T1000 (cell line): ENCODE measurements around the gene OR6K6.

Experiments used
- DNase-seq: peaks from one replicate; lab custom pipeline; 2025; ENCODE audit warnings: mixed read lengths; lab: John Stamatoyannopoulos, UW

Gene OR6K6, protein sequence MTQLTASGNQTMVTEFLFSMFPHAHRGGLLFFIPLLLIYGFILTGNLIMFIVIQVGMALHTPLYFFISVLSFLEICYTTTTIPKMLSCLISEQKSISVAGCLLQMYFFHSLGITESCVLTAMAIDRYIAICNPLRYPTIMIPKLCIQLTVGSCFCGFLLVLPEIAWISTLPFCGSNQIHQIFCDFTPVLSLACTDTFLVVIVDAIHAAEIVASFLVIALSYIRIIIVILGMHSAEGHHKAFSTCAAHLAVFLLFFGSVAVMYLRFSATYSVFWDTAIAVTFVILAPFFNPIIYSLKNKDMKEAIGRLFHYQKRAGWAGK

DNA sequence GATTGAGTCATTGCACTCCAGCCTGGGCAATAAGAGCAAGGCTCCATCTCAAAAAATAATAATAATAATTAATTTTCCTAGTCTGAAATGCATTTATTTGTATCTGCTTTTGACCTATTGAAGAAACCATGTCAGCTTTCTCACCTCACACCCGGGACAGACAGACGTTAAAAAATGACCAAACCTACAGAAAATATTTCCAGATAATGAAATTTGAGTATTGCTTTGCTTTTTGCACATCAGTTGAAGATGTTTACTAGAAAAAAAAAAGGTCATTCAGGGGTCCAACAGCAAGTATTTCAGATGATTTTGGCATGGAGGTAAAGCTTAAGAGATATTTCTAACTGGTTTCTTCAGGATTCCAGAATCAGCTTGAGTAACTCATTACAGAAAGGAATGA lies at the start of gene OR6K6:
TSS of gene OR6K6 (plus strand) at position 301 of the 400 bp plus-strand sequence. CDS start 168 bp downstream, outside the sequence.
- no peak for DNase-seq

DNA sequence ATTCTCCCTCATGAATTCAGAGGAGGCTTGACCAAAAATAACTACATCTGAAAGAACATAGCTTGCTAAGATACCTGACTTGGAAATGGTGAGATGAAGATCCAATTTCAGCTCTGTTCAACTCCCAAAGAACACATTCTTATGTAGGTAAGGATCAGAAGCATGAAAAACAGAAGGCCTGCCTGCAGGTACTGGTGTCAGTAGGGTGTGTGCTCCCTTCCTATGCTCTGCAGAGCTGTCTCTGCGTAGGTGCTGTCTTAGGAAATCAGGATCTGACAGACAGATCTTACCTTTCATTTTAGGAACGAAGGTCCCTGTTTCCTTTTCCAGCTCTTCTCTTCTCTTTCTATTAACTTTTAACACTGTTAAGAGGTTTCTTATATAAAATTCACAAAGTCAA lies 48.4 kb upstream of the OR6K6 start:
- DNase-seq = no peak

DNA sequence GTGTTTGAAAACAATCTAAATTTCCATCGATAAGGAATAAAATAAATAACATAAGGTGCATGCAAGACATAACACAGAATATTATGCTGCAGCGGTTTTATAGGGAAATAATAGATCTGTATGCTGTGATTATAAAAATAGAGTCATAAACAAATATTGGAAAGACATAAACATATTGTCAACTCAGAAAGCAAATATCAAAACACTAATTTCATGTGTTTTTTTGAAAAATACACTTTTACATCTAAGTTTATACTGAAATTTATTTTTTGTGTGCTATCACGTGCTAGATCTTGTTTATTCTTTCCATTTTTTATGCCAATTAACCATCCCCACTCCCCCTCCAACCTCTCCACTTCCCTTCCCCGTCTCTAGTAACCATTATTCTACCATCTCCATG lies 43.4 kb upstream of the OR6K6 start:
- no peak for DNase-seq

- DNase-seq = no peak
These were observed 39.8 kb upstream of the OR6K6 start for GRCh38 chr1:158714754-158715153.

DNA sequence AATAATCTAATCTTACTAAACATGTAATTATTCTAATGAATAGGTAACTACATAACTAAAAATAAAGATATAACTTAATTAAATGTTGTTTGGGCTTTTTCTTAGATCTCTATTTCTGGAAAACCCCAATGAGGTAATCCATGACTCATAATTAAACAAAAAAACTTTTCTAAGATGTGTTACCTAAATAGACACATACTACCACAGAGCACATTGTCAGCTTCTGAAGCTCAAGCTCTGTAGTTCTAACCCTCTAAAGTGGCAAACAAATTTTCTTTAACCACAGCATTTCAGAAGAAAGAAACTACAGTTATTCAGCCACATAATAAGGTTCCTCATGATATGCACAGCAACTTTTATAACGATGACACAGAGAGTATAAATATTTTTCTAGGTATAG lies 38.2 kb upstream of the OR6K6 start:
- DNase-seq = no peak

- no peak for DNase-seq
These were observed 37.2 kb upstream of the OR6K6 start for GRCh38 chr1:158717344-158717743.

DNA sequence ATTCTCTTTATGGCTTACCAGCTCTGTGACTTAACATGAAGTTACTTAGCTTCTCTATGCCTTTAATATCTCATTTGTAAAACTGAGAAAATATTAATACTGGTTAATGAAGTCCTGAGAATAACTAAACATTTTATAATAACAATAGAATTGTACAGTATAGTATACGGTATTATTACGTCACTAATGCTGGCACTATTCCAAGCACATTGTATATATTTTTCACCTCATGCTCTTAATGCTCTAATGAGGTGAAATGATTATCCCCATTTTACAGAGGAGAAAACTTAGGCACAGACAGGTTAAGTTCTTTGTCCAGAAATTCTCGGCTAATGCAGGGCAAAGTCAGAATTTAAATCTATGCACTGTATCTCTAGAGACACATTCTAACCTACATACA lies 34.9 kb upstream of the OR6K6 start:
- no peak for DNase-seq

GRCh38 chr1:158720620-158721019 lies 33.9 kb upstream of the OR6K6 start, which contains the start of gene OR6K3:
TSS of gene OR6K3 (minus strand) at chr1:158720720. CDS start at chr1:158718115, 2,605 bp downstream.
- DNase-seq = no peak

DNA sequence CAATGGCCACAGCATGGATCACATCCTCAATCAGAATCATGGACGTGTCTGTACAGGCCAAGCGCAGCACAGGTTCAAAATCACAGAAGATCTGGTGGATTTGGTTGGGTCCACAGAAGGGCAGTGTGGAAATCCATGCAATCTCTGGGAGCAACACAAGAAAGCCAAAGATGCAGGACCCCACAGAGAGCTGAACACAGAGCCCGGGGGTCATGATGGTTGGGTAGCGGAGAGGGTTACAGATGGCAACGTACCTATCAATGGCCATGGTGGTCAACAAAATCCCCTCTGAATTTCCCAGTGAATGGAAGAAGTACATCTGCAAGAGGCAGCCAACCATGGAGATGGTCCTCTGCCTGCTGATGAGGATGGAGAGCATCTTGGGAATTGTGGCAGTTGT lies 30.1 kb upstream of the OR6K6 start:
- DNase-seq = no peak

DNA sequence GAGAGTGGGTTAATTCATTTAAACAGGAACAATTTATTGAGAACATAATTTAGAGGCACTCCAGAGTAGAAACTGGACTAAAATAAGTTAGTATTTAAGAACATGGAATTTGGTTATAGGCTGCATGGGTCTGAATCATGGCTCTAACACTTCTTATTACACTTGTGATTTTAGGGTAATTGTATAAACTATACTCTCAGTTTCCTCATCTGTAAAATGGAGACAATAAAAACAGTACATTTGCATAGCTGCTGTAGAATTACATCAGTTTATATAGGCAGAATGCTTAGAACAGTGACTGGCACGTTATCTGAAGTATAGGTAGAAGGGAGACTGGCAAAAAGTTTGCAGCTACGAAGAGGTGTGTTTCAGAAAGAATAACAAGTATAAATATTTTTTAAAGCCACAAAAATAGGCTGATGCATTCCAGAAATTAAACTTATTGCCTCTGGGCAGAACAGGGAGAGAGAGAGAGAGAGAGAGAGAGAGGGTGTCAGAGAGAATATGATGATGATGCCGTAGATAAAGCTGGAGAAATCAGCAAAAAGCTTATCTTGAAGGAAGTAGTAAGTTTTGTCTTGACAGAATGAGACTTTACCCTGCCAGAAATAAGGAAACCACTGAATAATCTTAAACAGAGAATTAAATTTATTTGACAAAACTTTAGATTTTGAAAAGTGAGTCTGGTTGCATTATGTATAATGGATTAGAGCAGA lies 25.9 kb upstream of the OR6K6 start:
- DNase-seq = no peak

- no peak for DNase-seq
These were observed 24.1 kb upstream of the OR6K6 start for GRCh38 chr1:158730453-158730852.

DNA sequence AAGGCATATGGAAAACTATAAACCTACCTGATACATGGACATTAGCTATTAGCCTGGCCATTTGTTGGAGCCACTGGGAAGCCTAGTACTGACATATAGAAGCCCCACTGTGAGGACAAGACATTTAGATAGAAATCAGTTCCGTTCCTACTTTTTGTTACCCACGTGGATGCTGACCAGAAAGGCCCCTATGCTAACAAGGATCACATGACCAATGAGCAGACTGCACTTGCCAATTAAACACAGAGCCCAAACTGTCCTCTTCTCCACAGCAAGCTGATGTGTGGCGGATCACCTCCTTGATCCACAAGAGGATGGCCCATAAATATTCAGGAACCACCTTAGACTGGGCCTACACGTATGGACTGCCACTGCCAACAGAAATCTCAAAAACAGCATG lies 22.8 kb upstream of the OR6K6 start:
- DNase-seq = no peak

- no peak for DNase-seq
These were observed 22.0 kb upstream of the OR6K6 start for GRCh38 chr1:158732524-158732923.

DNA sequence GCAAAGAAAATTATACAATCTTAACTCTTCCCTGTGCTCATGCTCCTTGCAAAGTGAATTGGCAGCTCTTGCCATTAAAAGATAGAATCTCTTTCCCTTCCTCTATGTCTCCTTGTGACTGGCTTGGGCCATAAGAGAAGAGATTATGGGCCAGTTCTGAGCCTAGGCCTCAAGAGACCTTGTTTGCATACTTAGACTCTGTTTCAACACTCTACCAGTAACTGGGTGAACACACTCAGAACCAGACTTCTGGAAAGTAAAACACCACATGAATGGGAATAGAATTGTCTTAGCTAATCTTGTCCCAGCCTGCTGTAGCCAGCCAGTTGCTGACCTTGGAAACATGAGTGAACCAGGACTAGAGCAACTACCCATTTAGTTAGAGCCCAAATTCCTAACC lies 18.7 kb upstream of the OR6K6 start:
- DNase-seq = no peak

- no peak for DNase-seq
These were observed 2.3 kb upstream of the OR6K6 start for GRCh38 chr1:158752155-158752712.

GRCh38 chr1:158771950-158772866 lies 17.7 kb downstream of the OR6K6 start, which contains the start of gene OR6N1:
TSS of gene OR6N1 (minus strand) at chr1:158772195. CDS start at chr1:158766682, 5,513 bp downstream.
- DNase-seq = no peak

DNA sequence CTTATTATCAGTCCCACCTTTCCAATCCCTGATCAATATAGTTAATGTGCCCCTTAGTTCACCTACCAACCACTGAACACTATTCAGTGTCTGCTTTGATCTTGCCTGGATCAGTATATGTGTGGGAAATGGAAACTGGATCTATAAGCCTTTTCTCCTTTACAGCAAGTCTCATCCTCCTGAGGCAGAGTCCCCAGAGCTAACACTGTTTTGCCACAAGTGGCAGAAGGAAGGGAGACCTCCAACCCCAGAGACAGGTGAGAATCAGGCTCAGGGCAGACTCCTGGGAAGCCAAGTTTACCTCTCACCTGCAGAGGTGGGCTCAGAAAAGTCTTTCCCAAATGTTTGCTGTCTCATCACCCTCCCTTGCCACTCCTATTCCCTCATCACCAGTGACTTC lies 26.6 kb downstream of the OR6K6 start, which contains the start of gene OR6N2:
TSS of gene OR6N2 (minus strand) at position 101 of the 400 bp plus-strand sequence. CDS start 3,569 bp downstream, outside the sequence.
- no peak for DNase-seq

- no peak for DNase-seq
These were observed 39.1 kb downstream of the OR6K6 start for GRCh38 chr1:158793604-158794003.

- no peak for DNase-seq
These were observed 39.7 kb downstream of the OR6K6 start for GRCh38 chr1:158794247-158794646.

DNA sequence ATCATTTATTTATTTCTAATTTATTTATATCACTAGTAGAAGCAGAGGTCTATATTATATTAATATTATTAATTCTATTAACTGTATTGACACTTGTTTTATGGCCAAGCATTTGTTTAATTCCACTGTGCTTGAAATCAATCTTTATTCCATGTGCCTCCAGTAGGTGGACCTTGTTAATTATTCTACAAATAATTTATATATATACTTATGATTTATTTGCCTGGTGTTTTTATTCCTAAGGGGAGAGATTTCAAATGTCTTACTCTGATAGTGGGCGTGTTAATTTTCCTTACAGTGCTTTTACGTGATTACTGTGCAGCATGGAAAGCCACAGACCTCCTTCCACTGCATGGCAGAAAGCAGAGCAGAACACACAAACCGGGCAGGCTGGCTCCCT lies 44.0 kb downstream of the OR6K6 start:
- DNase-seq = no peak

DNA sequence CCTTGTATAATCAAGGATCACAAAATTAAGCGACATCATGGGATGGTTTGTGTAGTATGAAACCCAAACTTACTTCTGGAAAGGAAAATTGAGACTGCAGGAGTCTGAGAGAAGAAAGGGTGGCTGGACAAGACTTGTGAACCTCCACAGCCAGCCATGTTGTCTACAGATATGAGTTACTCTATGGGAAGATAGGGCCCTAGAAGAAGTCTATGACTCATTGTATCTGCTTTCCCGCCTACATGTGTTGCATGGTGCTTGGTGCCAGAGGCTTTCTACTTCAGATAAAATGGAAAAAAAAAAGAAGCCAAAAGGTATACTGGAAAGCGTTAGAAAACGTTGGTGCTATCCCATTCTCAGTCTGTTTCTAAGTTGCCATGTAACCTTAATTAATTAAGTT lies 45.2 kb downstream of the OR6K6 start:
- DNase-seq = no peak

DNA sequence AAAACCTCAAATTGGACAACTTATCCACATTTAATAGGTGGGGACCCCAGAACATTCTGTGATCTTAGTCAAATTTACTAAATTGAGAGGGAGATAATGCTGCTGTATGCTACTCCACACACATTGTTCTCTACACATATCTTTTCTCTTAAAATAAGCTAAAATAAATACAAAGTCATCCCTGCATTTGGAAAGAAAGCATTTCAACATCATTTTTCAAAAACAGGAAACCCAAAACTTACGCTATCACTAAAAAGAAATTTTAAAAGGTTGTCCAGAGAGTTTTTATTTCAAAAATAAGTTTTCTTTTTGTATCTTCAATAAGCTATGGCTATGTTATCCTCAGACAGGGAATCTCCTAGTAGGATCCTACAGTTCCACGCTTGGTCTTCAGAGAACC lies 46.0 kb downstream of the OR6K6 start:
- no peak for DNase-seq
